ENCODE results near the gene GUCY1A1. TPM values are rescaled to one million over a fixed set of nuclear protein-coding genes. Genes with fewer than 3 reads are reported as not detected.
A peak's percentile ranks its signal among the peaks of the same experiment; 100 is the strongest.

The GUCY1A1 gene
- total and polyA plus RNA-seq, 2 experiments from 2014 or later: not detected

DNA sequence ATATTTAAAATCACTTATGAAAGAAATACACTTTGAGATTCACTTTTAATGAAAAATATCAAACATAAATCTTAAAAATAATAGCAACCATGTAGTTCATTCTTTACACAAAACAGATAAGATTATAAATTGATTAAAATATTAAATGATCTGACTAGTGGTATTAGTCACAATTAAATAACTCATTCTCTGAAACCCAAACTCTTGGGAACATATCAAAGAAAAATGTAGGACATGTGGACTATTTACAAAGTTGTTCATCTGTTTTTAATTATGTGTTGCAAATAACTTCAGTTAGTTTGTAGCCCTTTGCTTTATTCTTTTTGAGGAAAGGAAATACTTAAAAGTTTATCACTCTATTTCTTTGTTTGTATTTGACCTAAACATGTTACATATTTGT lies 9.5 kb upstream of the GUCY1A1 start:
- Histone ChIP-seq H3K79me2 (ENCODE audit: insufficient read depth) (no peaks in the 10 kb centered on the region), H3K4me2 (ENCODE audit: unreplicated experiment) (no peak overlapping the region), H3K4me3 (no peak overlapping the region), H2AFZ (no peak overlapping the region), H3K4me1 (ENCODE audit: insufficient read depth) (no peaks in the 10 kb centered on the region), H3K9ac (no peak overlapping the region), H4K20me1 (ENCODE audit: insufficient read depth) (no peaks in the 10 kb centered on the region), H3K27me3 (replicated peaks; ENCODE audit: insufficient read depth) (no peaks in the 10 kb centered on the region), H3K9me2 (ENCODE audit: insufficient read depth) (no peaks in the 10 kb centered on the region), H3K36me3 (ENCODE audit: low read depth) (no peaks in the 10 kb centered on the region), H3F3A (ENCODE audit: insufficient read depth) (no peaks in the 10 kb centered on the region), H3K27ac (no peak overlapping the region), H3K9me3 (ENCODE audit: low read depth) (no peaks in the 10 kb centered on the region)
- peak; percentile 14 for DNase-seq
- TF ChIP-seq EZH2phosphoT487 (IDR thresholded peaks at IDR 0.05; ENCODE audit: insufficient read depth, low read depth): no peak
- no peak for TF ChIP-seq EZH2 (IDR thresholded peaks at IDR 0.05; ENCODE audit: insufficient read depth, poor library complexity, severe bottlenecking)
- in situ Hi-C loops (cut with MboI): no loop called here

DNA sequence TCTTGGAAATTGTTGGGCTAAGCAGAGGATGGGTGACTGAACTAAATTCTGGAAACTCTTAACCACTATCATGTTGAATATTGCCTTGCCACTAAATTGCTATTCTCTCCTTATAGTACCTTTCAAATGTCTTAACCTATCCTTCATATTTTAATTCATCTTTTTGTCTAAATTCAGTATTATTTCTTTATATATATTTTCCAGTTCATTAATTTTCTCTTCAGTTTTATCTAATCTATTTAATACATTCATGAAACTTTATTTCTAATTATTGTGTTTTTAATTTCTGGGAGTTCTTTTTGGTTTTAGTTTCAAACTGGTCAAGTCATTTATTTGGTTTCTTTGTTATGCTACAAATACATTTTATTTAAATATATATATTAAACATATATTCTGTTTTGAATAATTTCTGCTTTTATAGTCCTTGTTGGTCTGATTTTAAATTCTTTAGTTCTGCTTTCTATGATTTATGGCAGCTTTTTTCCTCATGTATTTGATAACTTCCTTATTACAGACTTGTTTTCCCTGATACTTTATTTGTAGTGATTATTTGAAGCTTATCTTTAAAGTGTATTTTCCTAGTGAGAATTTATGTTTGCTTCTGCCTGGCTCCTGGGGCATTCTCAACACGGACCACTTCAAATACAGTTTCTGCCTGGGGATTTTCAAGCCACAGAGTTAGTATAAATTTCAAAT lies 8.5 kb upstream of the GUCY1A1 start:
- in situ Hi-C loops (cut with MboI): no loop called here
- Histone ChIP-seq H3K27ac (no peak overlapping the region), H4K20me1 (ENCODE audit: insufficient read depth) (no peaks in the 10 kb centered on the region), H3K9me3 (ENCODE audit: low read depth) (no peaks in the 10 kb centered on the region), H3K79me2 (ENCODE audit: insufficient read depth) (no peaks in the 10 kb centered on the region), H3K27me3 (replicated peaks; ENCODE audit: insufficient read depth) (no peaks in the 10 kb centered on the region), H3K4me1 (ENCODE audit: insufficient read depth) (no peaks in the 10 kb centered on the region), H3K36me3 (ENCODE audit: low read depth) (no peaks in the 10 kb centered on the region), H3K9me2 (ENCODE audit: insufficient read depth) (no peaks in the 10 kb centered on the region), H3K4me2 (ENCODE audit: unreplicated experiment) (no peak overlapping the region), H2AFZ (no peak overlapping the region), H3K9ac (no peak overlapping the region), H3K4me3 (no peak overlapping the region), H3F3A (ENCODE audit: insufficient read depth) (no peaks in the 10 kb centered on the region)
- 13 to 30% methylated on average over 1 of the region's 1 CpG for WGBS, 2 experiments (ENCODE audit: low coverage in 1 of 2, low lambda C conversion rate in 2 of 2, missing lambda C conversion rate in 2 of 2)
- no peak for DNase-seq
- TF ChIP-seq EZH2 (IDR thresholded peaks at IDR 0.05; ENCODE audit: insufficient read depth, poor library complexity, severe bottlenecking) (no peak), EZH2phosphoT487 (IDR thresholded peaks at IDR 0.05; ENCODE audit: insufficient read depth, low read depth) (no peak)

- 4% methylated on average over 1 of the region's 1 CpG for WGBS, 2 experiments (ENCODE audit: low coverage in 1 of 2, low lambda C conversion rate in 2 of 2, missing lambda C conversion rate in 2 of 2)
Observed at GRCh38 chr4:155658681-155659064, 8.0 kb upstream of the GUCY1A1 start.

GRCh38 chr4:155659176-155659575 lies 7.5 kb upstream of the GUCY1A1 start:
- H3F3A ChIP-seq (ENCODE audit: insufficient read depth): no peaks in the 10 kb centered on the region
- no peaks in the 10 kb centered on the region for H3K9me2 ChIP-seq (ENCODE audit: insufficient read depth)
- no peak overlapping the region for H3K27ac ChIP-seq
- peaks cover 8% of the 10 kb centered on the region; the same call in 1 of the 2 replicates for H3K27me3 ChIP-seq (replicated peaks; ENCODE audit: insufficient read depth)
- H3K4me2 ChIP-seq (ENCODE audit: unreplicated experiment): no peak overlapping the region
- no peak for TF ChIP-seq EZH2 (IDR thresholded peaks at IDR 0.05; ENCODE audit: insufficient read depth, poor library complexity, severe bottlenecking)
- no peak for TF ChIP-seq EZH2phosphoT487 (IDR thresholded peaks at IDR 0.05; ENCODE audit: insufficient read depth, low read depth)
- in situ Hi-C loops (cut with MboI): no loop called here
- no peaks in the 10 kb centered on the region for H3K79me2 ChIP-seq (ENCODE audit: insufficient read depth)
- no peak for DNase-seq
- no peak overlapping the region for H3K4me3 ChIP-seq
- H4K20me1 ChIP-seq (ENCODE audit: insufficient read depth): no peaks in the 10 kb centered on the region
- 44 to 46% methylated on average over 1 of the region's 1 CpG for WGBS, 2 experiments (ENCODE audit: low coverage in 1 of 2, low lambda C conversion rate in 2 of 2, missing lambda C conversion rate in 2 of 2)
- H3K4me1 ChIP-seq (ENCODE audit: insufficient read depth): no peaks in the 10 kb centered on the region
- no peaks in the 10 kb centered on the region for H3K9me3 ChIP-seq (ENCODE audit: low read depth)
- no peaks in the 10 kb centered on the region for H3K36me3 ChIP-seq (ENCODE audit: low read depth)
- no peak overlapping the region for H2AFZ ChIP-seq
- H3K9ac ChIP-seq: no peak overlapping the region

More at GRCh38 chr4:155658681-155659064, 8.0 kb upstream of the GUCY1A1 start:
- H4K20me1 ChIP-seq (ENCODE audit: insufficient read depth): no peaks in the 10 kb centered on the region
- H3K4me1 ChIP-seq (ENCODE audit: insufficient read depth): no peaks in the 10 kb centered on the region
- H3K4me2 ChIP-seq (ENCODE audit: unreplicated experiment): no peak overlapping the region
- no peak for DNase-seq
- no peak for TF ChIP-seq EZH2phosphoT487 (IDR thresholded peaks at IDR 0.05; ENCODE audit: insufficient read depth, low read depth)
- TF ChIP-seq EZH2 (IDR thresholded peaks at IDR 0.05; ENCODE audit: insufficient read depth, poor library complexity, severe bottlenecking): no peak
- H3K4me3 ChIP-seq: no peak overlapping the region
- H3K27me3 ChIP-seq (replicated peaks; ENCODE audit: insufficient read depth): peaks cover 3% of the 10 kb centered on the region; the same call in 1 of the 2 replicates
- no peak overlapping the region for H3K27ac ChIP-seq
- H3K9me3 ChIP-seq (ENCODE audit: low read depth): no peaks in the 10 kb centered on the region
- in situ Hi-C loops (cut with MboI): no loop called here
- no peak overlapping the region for H2AFZ ChIP-seq
- no peaks in the 10 kb centered on the region for H3F3A ChIP-seq (ENCODE audit: insufficient read depth)
- H3K9me2 ChIP-seq (ENCODE audit: insufficient read depth): no peaks in the 10 kb centered on the region
- H3K9ac ChIP-seq: no peak overlapping the region
- no peaks in the 10 kb centered on the region for H3K36me3 ChIP-seq (ENCODE audit: low read depth)
- no peaks in the 10 kb centered on the region for H3K79me2 ChIP-seq (ENCODE audit: insufficient read depth)

All from GM23248 (cell line).